HL-60 (cell line): Measurements from ENCODE around the gene TGFB1I1.

Experiments used
- DNase-seq, 2 experiments: peaks; one replicate each; pipeline ENCODE4 v3.0.0-alpha.2; 2010 to 2020; ENCODE audit warnings: low read depth in 1 of 2, low spot score in 1 of 2
- H3K27ac ChIP-seq: fragments of 250-450 bp; sonication (Bioruptor Pico); replicated peaks from 2 replicates; pipeline ENCODE4 v1.5.1; 2020; ENCODE audit warnings: mild to moderate bottlenecking, moderate library complexity
- H3K27me3 ChIP-seq: fragments of 250-450 bp; sonication (Bioruptor Pico); 2 replicates; pipeline ENCODE4 v1.5.1; 2021; ENCODE audit warnings: mild to moderate bottlenecking, moderate library complexity; ENCODE audit not compliant: insufficient read depth, poor library complexity, severe bottlenecking
- H3K4me3 ChIP-seq: replicated peaks from 2 replicates; pipeline ENCODE4 v1.5.1; 2011; ENCODE audit warnings: mild to moderate bottlenecking, control low read depth, low read length; ENCODE audit not compliant: insufficient read depth
- GABPA ChIP-seq: IDR thresholded peaks from 2 replicates; pipeline ENCODE4 v1.6.1; 2012; ENCODE audit warnings: low read depth
- POLR2AphosphoS5 ChIP-seq: IDR thresholded peaks from 2 replicates; pipeline ENCODE4 v1.6.1; 2012; ENCODE audit warnings: low read depth
- SPI1 ChIP-seq: IDR thresholded peaks from 2 replicates; pipeline ENCODE4 v1.6.1; 2012; ENCODE audit warnings: low read depth, mild to moderate bottlenecking, borderline replicate concordance
- TF ChIP-seq, protein P1 (sequence below): IDR thresholded peaks from 2 replicates; pipeline ENCODE4 v1.6.1; 2012; ENCODE audit warnings: low read depth; ENCODE audit not compliant: insufficient replicate concordance
- TF ChIP-seq, protein P2 (sequence below): IDR thresholded peaks from one replicate; pipeline ENCODE4 v1.5.1; 2011; ENCODE audit warnings: low read length, control low read depth, inconsistent platforms; ENCODE audit not compliant: insufficient read depth

Gene TGFB1I1

GRCh38 chr16:31459687-31460581, 12.0 kb upstream of the TGFB1I1 start:
- H3K4me3 ChIP-seq, result peak overlapping the region; percentile 70
- TF ChIP-seq GABPA (no peak), SPI1 (no peak), POLR2AphosphoS5 (no peak)
- TF ChIP-seq, protein P1, sequence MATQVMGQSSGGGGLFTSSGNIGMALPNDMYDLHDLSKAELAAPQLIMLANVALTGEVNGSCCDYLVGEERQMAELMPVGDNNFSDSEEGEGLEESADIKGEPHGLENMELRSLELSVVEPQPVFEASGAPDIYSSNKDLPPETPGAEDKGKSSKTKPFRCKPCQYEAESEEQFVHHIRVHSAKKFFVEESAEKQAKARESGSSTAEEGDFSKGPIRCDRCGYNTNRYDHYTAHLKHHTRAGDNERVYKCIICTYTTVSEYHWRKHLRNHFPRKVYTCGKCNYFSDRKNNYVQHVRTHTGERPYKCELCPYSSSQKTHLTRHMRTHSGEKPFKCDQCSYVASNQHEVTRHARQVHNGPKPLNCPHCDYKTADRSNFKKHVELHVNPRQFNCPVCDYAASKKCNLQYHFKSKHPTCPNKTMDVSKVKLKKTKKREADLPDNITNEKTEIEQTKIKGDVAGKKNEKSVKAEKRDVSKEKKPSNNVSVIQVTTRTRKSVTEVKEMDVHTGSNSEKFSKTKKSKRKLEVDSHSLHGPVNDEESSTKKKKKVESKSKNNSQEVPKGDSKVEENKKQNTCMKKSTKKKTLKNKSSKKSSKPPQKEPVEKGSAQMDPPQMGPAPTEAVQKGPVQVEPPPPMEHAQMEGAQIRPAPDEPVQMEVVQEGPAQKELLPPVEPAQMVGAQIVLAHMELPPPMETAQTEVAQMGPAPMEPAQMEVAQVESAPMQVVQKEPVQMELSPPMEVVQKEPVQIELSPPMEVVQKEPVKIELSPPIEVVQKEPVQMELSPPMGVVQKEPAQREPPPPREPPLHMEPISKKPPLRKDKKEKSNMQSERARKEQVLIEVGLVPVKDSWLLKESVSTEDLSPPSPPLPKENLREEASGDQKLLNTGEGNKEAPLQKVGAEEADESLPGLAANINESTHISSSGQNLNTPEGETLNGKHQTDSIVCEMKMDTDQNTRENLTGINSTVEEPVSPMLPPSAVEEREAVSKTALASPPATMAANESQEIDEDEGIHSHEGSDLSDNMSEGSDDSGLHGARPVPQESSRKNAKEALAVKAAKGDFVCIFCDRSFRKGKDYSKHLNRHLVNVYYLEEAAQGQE, result no peak
- TF ChIP-seq, protein P2, sequence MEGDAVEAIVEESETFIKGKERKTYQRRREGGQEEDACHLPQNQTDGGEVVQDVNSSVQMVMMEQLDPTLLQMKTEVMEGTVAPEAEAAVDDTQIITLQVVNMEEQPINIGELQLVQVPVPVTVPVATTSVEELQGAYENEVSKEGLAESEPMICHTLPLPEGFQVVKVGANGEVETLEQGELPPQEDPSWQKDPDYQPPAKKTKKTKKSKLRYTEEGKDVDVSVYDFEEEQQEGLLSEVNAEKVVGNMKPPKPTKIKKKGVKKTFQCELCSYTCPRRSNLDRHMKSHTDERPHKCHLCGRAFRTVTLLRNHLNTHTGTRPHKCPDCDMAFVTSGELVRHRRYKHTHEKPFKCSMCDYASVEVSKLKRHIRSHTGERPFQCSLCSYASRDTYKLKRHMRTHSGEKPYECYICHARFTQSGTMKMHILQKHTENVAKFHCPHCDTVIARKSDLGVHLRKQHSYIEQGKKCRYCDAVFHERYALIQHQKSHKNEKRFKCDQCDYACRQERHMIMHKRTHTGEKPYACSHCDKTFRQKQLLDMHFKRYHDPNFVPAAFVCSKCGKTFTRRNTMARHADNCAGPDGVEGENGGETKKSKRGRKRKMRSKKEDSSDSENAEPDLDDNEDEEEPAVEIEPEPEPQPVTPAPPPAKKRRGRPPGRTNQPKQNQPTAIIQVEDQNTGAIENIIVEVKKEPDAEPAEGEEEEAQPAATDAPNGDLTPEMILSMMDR, result no peak
- H3K27me3 ChIP-seq, result no peaks in the 10 kb centered on the region
- DNase-seq, result peak; percentile 97 to 100
- peak overlapping the region; percentile 100 for H3K27ac ChIP-seq

GRCh38 chr16:31460582-31461002, 11.4 kb upstream of the TGFB1I1 start:
- Histone ChIP-seq H3K27ac (peak overlapping the region; percentile 46), H3K4me3 (peak overlapping the region; percentile 41)
- peak; percentile 35 to 40 for DNase-seq

GRCh38 chr16:31461201-31461920, 10.6 kb upstream of the TGFB1I1 start:
- Histone ChIP-seq H3K27me3 (no peaks in the 10 kb centered on the region), H3K4me3 (no peak overlapping the region), H3K27ac (no peak overlapping the region; the same call in 1 of the 2 replicates)
- DNase-seq, result no peak
- TF ChIP-seq, protein P1, result no peak

More at GRCh38 chr16:31460582-31461002, 11.4 kb upstream of the TGFB1I1 start:
- TF ChIP-seq, protein P2, result peak; percentile 51
- no peak for TF ChIP-seq SPI1
- no peaks in the 10 kb centered on the region for H3K27me3 ChIP-seq
